Measurements from ENCODE around the gene DOC2A.
"Not testable (repeated sequence)": the region's sequence is repeated elsewhere in the genome, so short reads cannot be mapped to it uniquely, and the experiment has no call there.

Gene DOC2A

GRCh38 chr16:29968205-29968604 is 42.6 kb downstream of the DOC2A start:
- no peak overlapping the region for H3K4me2 ChIP-seq
- H3K4me3 ChIP-seq, result no peak overlapping the region
- H3K4me1 ChIP-seq, result peaks cover under 1 to 27% (median 8%) of the 10 kb centered on the region in 10 experiments; a peak in 17 of 20 replicates
- 0 out of 22 replicates have a peak overlapping the region, but pooled peaks of 1 of the 11 experiments have one; percentile 14 for H3K9ac ChIP-seq
- H3K9me3 ChIP-seq (replicated peaks in 1 of 11), result peaks cover 0 to 9% (median 5%) of the 10 kb centered on the region in 11 experiments; a peak in 10 of 22 replicates
- H3K27me3 ChIP-seq, result no peaks in the 10 kb centered on the region
- peaks cover 33 to 88% (median 51%) of the 10 kb centered on the region in 11 experiments for H3K36me3 ChIP-seq
- H3K27ac ChIP-seq, result no peak overlapping the region
- no peaks in the 10 kb centered on the region for H4K20me1 ChIP-seq
- TF ChIP-seq Cebpa-rat (IDR thresholded peaks at IDR 0.05), result no peak

- peak overlapping the region; percentile 58 to 85 (median 72); a peak in 18 of 20 replicates for H3K4me3 ChIP-seq
- TF ChIP-seq Cebpa-rat (IDR thresholded peaks at IDR 0.05), result no peak
- no peaks in the 10 kb centered on the region for H3K9me3 ChIP-seq (replicated peaks in 1 of 11)
- no peaks in the 10 kb centered on the region for H4K20me1 ChIP-seq
- peak overlapping the region; percentile 79 to 100 (median 95) for H3K4me2 ChIP-seq
- H3K4me1 ChIP-seq, result peaks cover 18 to 24% (median 21%) of the 10 kb centered on the region in 10 experiments
- peaks cover 4 to 49% (median 17%) of the 10 kb centered on the region in 11 experiments; a peak in 21 of 22 replicates for H3K36me3 ChIP-seq
- H3K27me3 ChIP-seq, result no peaks in the 10 kb centered on the region
- peak overlapping the region in 10 of 11 experiments; percentile 25 to 87 (median 79); a peak in 17 of 22 replicates for H3K27ac ChIP-seq
- peak overlapping the region; percentile 76 to 86 (median 82); a peak in 21 of 22 replicates for H3K9ac ChIP-seq
Observed at GRCh38 chr16:29963021-29963743, 47.6 kb downstream of the DOC2A start.

GRCh38 chr16:29962344-29962994 is 48.4 kb downstream of the DOC2A start:
- Histone ChIP-seq H3K4me1 (peaks cover 18 to 24% (median 21%) of the 10 kb centered on the region in 10 experiments), H3K27ac (peak overlapping the region; percentile 58 to 87 (median 79); a peak in 21 of 22 replicates), H3K9me3 (replicated peaks in 1 of 11) (no peaks in the 10 kb centered on the region), H3K9ac (peak overlapping the region; percentile 76 to 86 (median 82)), H4K20me1 (no peaks in the 10 kb centered on the region), H3K27me3 (no peaks in the 10 kb centered on the region), H3K4me3 (peak overlapping the region; percentile 58 to 85 (median 72)), H3K4me2 (peak overlapping the region; percentile 79 to 100 (median 95)), H3K36me3 (peaks cover 0 to 42% (median 12%) of the 10 kb centered on the region in 11 experiments; a peak in 14 of 22 replicates)
- TF ChIP-seq Cebpa-rat (IDR thresholded peaks at IDR 0.05), result no peak

- TF ChIP-seq Cebpa-rat (IDR thresholded peaks at IDR 0.05), result no peak
- H3K9ac ChIP-seq, result peak within 1 kb of the TSS; percentile 76 to 86 (median 82)
- no peaks in the 10 kb centered on the region for H3K9me3 ChIP-seq (replicated peaks in 1 of 11)
- peaks cover 18 to 24% (median 21%) of the 10 kb centered on the region in 10 experiments for H3K4me1 ChIP-seq
- H3K4me3 ChIP-seq, result peak within 1 kb of the TSS; percentile 58 to 85 (median 72)
- H3K27ac ChIP-seq, result peak within 1 kb of the TSS; percentile 58 to 87 (median 79); a peak in 21 of 22 replicates
- H3K27me3 ChIP-seq, result no peaks in the 10 kb centered on the region
- H3K36me3 ChIP-seq, result peaks cover 0 to 34% (median 4%) of the 10 kb centered on the region in 11 experiments; a peak in 8 of 22 replicates
- peak within 1 kb of the TSS; percentile 79 to 100 (median 95) for H3K4me2 ChIP-seq
- H4K20me1 ChIP-seq, result no peaks in the 10 kb centered on the region
Observed at GRCh38 chr16:29961479-29962343, 49.1 kb downstream of the DOC2A start, which contains the start of gene TMEM219. TSS of gene TMEM219 (plus strand) at chr16:29962079. CDS start at chr16:29963144, 1,065 bp downstream.

- TF ChIP-seq Cebpa-rat (IDR thresholded peaks at IDR 0.05), result no peak
- no peaks in the 10 kb centered on the region for H3K9me3 ChIP-seq (replicated peaks in 1 of 11)
- H3K9ac ChIP-seq, result peak overlapping the region; percentile 76 to 86 (median 82)
- H3K4me3 ChIP-seq, result peak overlapping the region; percentile 58 to 85 (median 72)
- H3K27me3 ChIP-seq, result no peaks in the 10 kb centered on the region
- H4K20me1 ChIP-seq, result no peaks in the 10 kb centered on the region
- peaks cover 0 to 28% (median 3%) of the 10 kb centered on the region in 11 experiments; a peak in 7 of 22 replicates for H3K36me3 ChIP-seq
- H3K4me2 ChIP-seq, result peak overlapping the region; percentile 77 to 100 (median 95)
- H3K4me1 ChIP-seq, result peaks cover 18 to 24% (median 21%) of the 10 kb centered on the region in 10 experiments
- H3K27ac ChIP-seq, result peak overlapping the region in 9 of 11 experiments; percentile 74 to 87 (median 79); a peak in 15 of 22 replicates
Observed at GRCh38 chr16:29961127-29961478, 49.7 kb downstream of the DOC2A start.

- Histone ChIP-seq H3K4me1 (peaks cover 15 to 22% (median 19%) of the 10 kb centered on the region in 10 experiments), H3K36me3 (peaks cover 0 to 15% (median 0%) of the 10 kb centered on the region in 11 experiments; a peak in 4 of 22 replicates)
- not testable (repeated sequence) for H4K20me1 ChIP-seq; H3K9ac ChIP-seq; H3K4me2 ChIP-seq; H3K27ac ChIP-seq; H3K27me3 ChIP-seq; H3K9me3 ChIP-seq (replicated peaks in 1 of 11); H3K4me3 ChIP-seq
Observed at GRCh38 chr16:29959821-29960220, 51.0 kb downstream of the DOC2A start.

GRCh38 chr16:29959293-29959692 is 51.5 kb downstream of the DOC2A start:
- Histone ChIP-seq H3K36me3 (peaks cover 0 to 10% (median 0%) of the 10 kb centered on the region in 11 experiments; a peak in 3 of 22 replicates), H3K4me2 (no peak overlapping the region), H3K4me3 (no peak overlapping the region), H3K9ac (no peak overlapping the region), H4K20me1 (no peaks in the 10 kb centered on the region), H3K4me1 (peaks cover 14 to 22% (median 19%) of the 10 kb centered on the region in 10 experiments), H3K27me3 (no peaks in the 10 kb centered on the region), H3K27ac (no peak overlapping the region), H3K9me3 (replicated peaks in 1 of 11) (no peaks in the 10 kb centered on the region)
- no peak for TF ChIP-seq Cebpa-rat (IDR thresholded peaks at IDR 0.05)

GRCh38 chr16:29958756-29959155 is 52.1 kb downstream of the DOC2A start:
- Histone ChIP-seq H4K20me1 (no peaks in the 10 kb centered on the region), H3K36me3 (peaks cover 0 to 5% (median 0%) of the 10 kb centered on the region in 11 experiments; a peak in 1 of 22 replicates), H3K27ac (no peak overlapping the region), H3K9ac (no peak overlapping the region), H3K4me3 (no peak overlapping the region), H3K9me3 (replicated peaks in 1 of 11) (no peaks in the 10 kb centered on the region), H3K27me3 (no peaks in the 10 kb centered on the region), H3K4me2 (no peak overlapping the region), H3K4me1 (peaks cover 14 to 22% (median 19%) of the 10 kb centered on the region in 10 experiments)
- TF ChIP-seq Cebpa-rat (IDR thresholded peaks at IDR 0.05), result no peak

Measured in BLaER1 treated with 17β-estradiol and CSF1 and Interleukin-3, amounts not matched to agents 10 nM and 100 nM (cell line).